HEK293 (cell line): ENCODE results near the gene SNCAIP.

ENCODE experiments used
- AEBP2 ChIP-seq: fragments of 450-650 bp; formaldehyde crosslinking; IDR thresholded peaks from 2 replicates; pipeline ENCODE4 v1.5.1; 2016; ENCODE audit warnings: missing biosample characterization, missing genetic modification characterization, borderline replicate concordance
- GLI4 ChIP-seq: fragments of 450-650 bp; formaldehyde crosslinking; IDR thresholded peaks from 2 replicates; pipeline ENCODE4 v1.5.1; 2016; ENCODE audit warnings: missing biosample characterization, missing genetic modification characterization
- OVOL3 ChIP-seq: fragments of 450-650 bp; formaldehyde crosslinking; IDR thresholded peaks from 2 replicates; pipeline ENCODE4 v1.5.1; 2016; ENCODE audit warnings: missing biosample characterization, missing genetic modification characterization
- PBX3 ChIP-seq: sonication (generic); formaldehyde crosslinking; IDR thresholded peaks from 2 replicates; pipeline ENCODE4 v1.8.1; 2022; ENCODE audit warnings: mild to moderate bottlenecking, moderate library complexity, missing genetic modification reagents
- PRDM2 ChIP-seq: fragments of 450-650 bp; formaldehyde crosslinking; IDR thresholded peaks from 2 replicates; pipeline ENCODE4 v1.5.1; 2016; ENCODE audit warnings: missing biosample characterization, missing genetic modification characterization, borderline replicate concordance
- SP7 ChIP-seq: fragments of 450-650 bp; formaldehyde crosslinking; IDR thresholded peaks from 2 replicates; pipeline ENCODE4 v1.5.1; 2016; ENCODE audit warnings: missing biosample characterization, missing genetic modification characterization
- ZBTB20 ChIP-seq: fragments of 450-650 bp; formaldehyde crosslinking; IDR thresholded peaks from 2 replicates; pipeline ENCODE4 v1.5.1; 2016; ENCODE audit warnings: missing biosample characterization, missing genetic modification characterization
- ZBTB6 ChIP-seq: fragments of 450-650 bp; formaldehyde crosslinking; IDR thresholded peaks from 2 replicates; pipeline ENCODE4 v1.5.1; 2017; ENCODE audit warnings: missing biosample characterization, missing genetic modification characterization
- ZFP37 ChIP-seq: fragments of 450-650 bp; formaldehyde crosslinking; IDR thresholded peaks from 2 replicates; pipeline ENCODE4 v1.5.1; 2016; ENCODE audit warnings: missing biosample characterization, missing genetic modification characterization
- ZFP41 ChIP-seq: fragments of 450-650 bp; formaldehyde crosslinking; IDR thresholded peaks from 2 replicates; pipeline ENCODE4 v1.5.1; 2016; ENCODE audit warnings: missing biosample characterization, missing genetic modification characterization, borderline replicate concordance
- ZNF10 ChIP-seq: fragments of 450-650 bp; formaldehyde crosslinking; IDR thresholded peaks from 2 replicates; pipeline ENCODE4 v1.5.1; 2017; ENCODE audit warnings: missing biosample characterization, missing genetic modification characterization
- ZNF133 ChIP-seq: fragments of 450-650 bp; formaldehyde crosslinking; IDR thresholded peaks from 2 replicates; pipeline ENCODE4 v1.5.1; 2016; ENCODE audit warnings: missing biosample characterization, missing genetic modification characterization
- ZNF148 ChIP-seq: fragments of 450-650 bp; formaldehyde crosslinking; IDR thresholded peaks from 2 replicates; pipeline ENCODE4 v1.5.0; 2017; ENCODE audit warnings: missing biosample characterization, missing genetic modification characterization, borderline replicate concordance
- ZNF174 ChIP-seq: fragments of 450-650 bp; formaldehyde crosslinking; IDR thresholded peaks from 2 replicates; pipeline ENCODE4 v1.5.0; 2017; ENCODE audit warnings: missing biosample characterization, mild to moderate bottlenecking, missing genetic modification characterization
- ZNF18 ChIP-seq: fragments of 450-650 bp; formaldehyde crosslinking; IDR thresholded peaks from 2 replicates; pipeline ENCODE4 v1.5.1; 2016; ENCODE audit warnings: missing biosample characterization, missing genetic modification characterization
- ZNF221 ChIP-seq: fragments of 450-650 bp; formaldehyde crosslinking; IDR thresholded peaks from 2 replicates; pipeline ENCODE4 v1.5.1; 2017; ENCODE audit warnings: missing biosample characterization, missing genetic modification characterization, borderline replicate concordance
- ZNF292 ChIP-seq: fragments of 450-650 bp; formaldehyde crosslinking; IDR thresholded peaks from 2 replicates; pipeline ENCODE4 v1.5.1; 2016; ENCODE audit warnings: low read depth, missing biosample characterization, missing genetic modification characterization, borderline replicate concordance
- ZNF341 ChIP-seq: fragments of 450-650 bp; formaldehyde crosslinking; IDR thresholded peaks from 2 replicates; pipeline ENCODE4; 2016; ENCODE audit warnings: low read depth, missing biosample characterization, missing genetic modification characterization
- ZNF426 ChIP-seq: fragments of 450-650 bp; formaldehyde crosslinking; IDR thresholded peaks from 2 replicates; pipeline ENCODE4 v1.5.1; 2017; ENCODE audit warnings: missing biosample characterization, missing genetic modification characterization, mild to moderate bottlenecking, inconsistent platforms, moderate library complexity
- ZNF473 ChIP-seq: fragments of 450-650 bp; formaldehyde crosslinking; IDR thresholded peaks from 2 replicates; pipeline ENCODE4 v1.5.1; 2017; ENCODE audit warnings: missing biosample characterization, missing genetic modification characterization
- ZNF510 ChIP-seq: fragments of 450-650 bp; formaldehyde crosslinking; IDR thresholded peaks from 2 replicates; pipeline ENCODE4 v1.5.1; 2018; ENCODE audit warnings: mild to moderate bottlenecking, missing genetic modification characterization, missing biosample characterization; ENCODE audit not compliant: insufficient replicate concordance
- ZNF560 ChIP-seq: fragments of 450-650 bp; formaldehyde crosslinking; IDR thresholded peaks from 2 replicates; pipeline ENCODE4 v1.5.1; 2017; ENCODE audit warnings: missing biosample characterization, missing genetic modification characterization, borderline replicate concordance
- ZNF629 ChIP-seq: fragments of 450-650 bp; formaldehyde crosslinking; IDR thresholded peaks from 2 replicates; pipeline ENCODE4 v1.5.1; 2017; ENCODE audit warnings: missing biosample characterization, missing genetic modification characterization
- ZNF664 ChIP-seq: fragments of 450-650 bp; formaldehyde crosslinking; IDR thresholded peaks from 2 replicates; pipeline ENCODE4 v1.5.1; 2016; ENCODE audit warnings: missing biosample characterization, missing genetic modification characterization
- ZNF792 ChIP-seq: fragments of 450-650 bp; formaldehyde crosslinking; IDR thresholded peaks from 2 replicates; pipeline ENCODE4 v1.5.1; 2016; ENCODE audit warnings: missing biosample characterization, missing genetic modification characterization
- ZNF830 ChIP-seq: fragments of 450-650 bp; IDR thresholded peaks from 2 replicates; pipeline ENCODE4 v1.5.0; 2018; ENCODE audit warnings: missing biosample characterization, missing genetic modification characterization, low read depth, mild to moderate bottlenecking, moderate library complexity

SNCAIP gene

GRCh38 chr5:122478741-122479442 is 166.9 kb downstream of the SNCAIP start (continued):
- TF ChIP-seq PRDM2 (tag by site-specific recombination) (no peak), ZNF18 (peak; percentile 56; the same call in 1 of the 2 replicates), OVOL3 (tag by site-specific recombination) (no peak; the same call in 1 of the 2 replicates), ZNF341 (tag by site-specific recombination) (no peak), ZNF133 (tag by site-specific recombination) (no peak), ZNF473 (no peak), ZNF148 (tag by site-specific recombination) (no peak), AEBP2 (no peak), ZNF629 (tag by site-specific recombination) (no peak), SP7 (0 out of 2 replicates have a peak, but pooled peaks have one; percentile 29), ZNF426 (no peak), ZNF10 (tag by site-specific recombination) (no peak), ZFP41 (no peak), ZNF510 (tag by site-specific recombination) (no peak), ZBTB20 (peak; percentile 72; the same call in 1 of the 2 replicates), ZNF830 (tag by site-specific recombination) (no peak), ZNF292 (no peak), ZNF221 (tag by site-specific recombination) (no peak), ZNF664 (tag by site-specific recombination) (no peak), ZNF174 (tag by site-specific recombination) (no peak), ZFP37 (no peak), PBX3 (CRISPR knock-in tag) (no peak), ZBTB6 (tag by site-specific recombination) (no peak; the same call in 1 of the 2 replicates), ZNF560 (tag by site-specific recombination) (no peak), GLI4 (tag by site-specific recombination) (no peak), ZNF792 (tag by site-specific recombination) (no peak)
